ENCODE measurements around the gene OSTF1.

DNA sequence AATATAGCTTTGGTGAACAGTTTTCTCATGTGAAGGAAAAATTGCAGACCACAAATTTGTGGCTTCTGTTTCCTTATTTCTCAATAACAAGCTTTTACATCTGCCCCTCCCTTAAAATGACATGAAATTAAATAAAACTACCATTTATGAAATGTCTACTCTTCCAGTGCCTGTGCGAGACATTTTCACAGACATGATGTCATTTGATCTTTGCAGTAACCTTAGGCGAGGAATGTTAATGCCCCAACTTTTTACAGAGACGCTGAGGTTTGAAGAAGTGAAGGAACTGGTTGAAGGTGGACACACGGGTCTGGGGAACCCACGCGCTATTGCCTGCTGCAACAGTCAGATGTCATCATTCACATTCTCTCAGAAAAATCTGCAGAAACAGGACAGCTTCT, 61.5 kb downstream of the OSTF1 start:
- TF ChIP-seq, protein P1, sequence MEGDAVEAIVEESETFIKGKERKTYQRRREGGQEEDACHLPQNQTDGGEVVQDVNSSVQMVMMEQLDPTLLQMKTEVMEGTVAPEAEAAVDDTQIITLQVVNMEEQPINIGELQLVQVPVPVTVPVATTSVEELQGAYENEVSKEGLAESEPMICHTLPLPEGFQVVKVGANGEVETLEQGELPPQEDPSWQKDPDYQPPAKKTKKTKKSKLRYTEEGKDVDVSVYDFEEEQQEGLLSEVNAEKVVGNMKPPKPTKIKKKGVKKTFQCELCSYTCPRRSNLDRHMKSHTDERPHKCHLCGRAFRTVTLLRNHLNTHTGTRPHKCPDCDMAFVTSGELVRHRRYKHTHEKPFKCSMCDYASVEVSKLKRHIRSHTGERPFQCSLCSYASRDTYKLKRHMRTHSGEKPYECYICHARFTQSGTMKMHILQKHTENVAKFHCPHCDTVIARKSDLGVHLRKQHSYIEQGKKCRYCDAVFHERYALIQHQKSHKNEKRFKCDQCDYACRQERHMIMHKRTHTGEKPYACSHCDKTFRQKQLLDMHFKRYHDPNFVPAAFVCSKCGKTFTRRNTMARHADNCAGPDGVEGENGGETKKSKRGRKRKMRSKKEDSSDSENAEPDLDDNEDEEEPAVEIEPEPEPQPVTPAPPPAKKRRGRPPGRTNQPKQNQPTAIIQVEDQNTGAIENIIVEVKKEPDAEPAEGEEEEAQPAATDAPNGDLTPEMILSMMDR (IDR thresholded peaks at IDR 0.05): no peak
- no peak for TF ChIP-seq POLR2A (IDR thresholded peaks at IDR 0.05)

All from uterus (tissue), 2 donors.